HG03039 (cell line): ENCODE measurements around the gene GJD4.

Experiments
- ATAC-seq: cut with Tn5 transposase; IDR thresholded peaks from one replicate; pipeline ENCODE4 v1.9.1; 2021; ENCODE audit warnings: mild to moderate bottlenecking, moderate library complexity; ENCODE audit not compliant: unreplicated experiment

The GJD4 gene

DNA sequence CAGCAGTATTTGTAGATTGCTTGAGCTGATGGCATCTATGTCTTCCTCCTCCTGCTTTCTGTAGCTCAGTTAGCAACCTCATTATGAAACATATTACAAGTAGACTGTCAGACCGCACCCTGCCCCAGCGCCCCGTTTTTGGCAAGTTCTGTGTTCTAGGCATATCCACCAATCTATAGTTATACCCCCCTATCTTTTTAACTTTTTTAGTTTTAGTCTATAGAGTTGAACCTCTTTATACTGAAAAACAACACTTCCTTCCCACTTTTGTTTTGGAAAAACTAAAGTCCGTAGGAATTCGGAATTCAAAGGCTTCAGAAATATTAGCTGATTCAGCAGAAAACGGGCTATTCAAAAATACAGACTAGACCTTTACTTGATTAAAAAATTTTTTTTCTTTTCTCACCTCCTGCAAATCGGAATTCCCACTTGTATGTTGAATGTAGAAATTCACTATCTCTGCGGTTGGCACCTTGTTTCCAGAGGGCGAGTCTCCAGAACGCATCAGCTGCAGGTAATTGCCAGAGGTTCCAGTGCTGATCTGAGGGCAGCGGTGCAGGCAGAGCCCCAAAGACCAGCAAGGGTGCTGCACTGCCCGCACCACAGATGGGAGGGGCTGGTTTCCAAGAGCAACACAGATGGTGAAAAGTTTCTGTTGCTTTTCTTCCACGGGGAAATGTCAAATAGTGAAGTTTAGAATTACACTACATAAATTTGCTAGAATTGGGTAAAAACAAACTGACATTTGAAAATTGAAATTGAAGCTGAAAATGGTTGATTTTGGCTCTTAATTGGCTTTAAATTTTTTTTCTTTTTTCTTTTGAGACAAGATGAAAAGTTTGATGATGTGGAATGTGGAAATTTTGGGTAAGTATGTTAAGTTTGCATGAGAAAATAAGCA lies 39.2 kb downstream of the GJD4 start:
- no peak for ATAC-seq

DNA sequence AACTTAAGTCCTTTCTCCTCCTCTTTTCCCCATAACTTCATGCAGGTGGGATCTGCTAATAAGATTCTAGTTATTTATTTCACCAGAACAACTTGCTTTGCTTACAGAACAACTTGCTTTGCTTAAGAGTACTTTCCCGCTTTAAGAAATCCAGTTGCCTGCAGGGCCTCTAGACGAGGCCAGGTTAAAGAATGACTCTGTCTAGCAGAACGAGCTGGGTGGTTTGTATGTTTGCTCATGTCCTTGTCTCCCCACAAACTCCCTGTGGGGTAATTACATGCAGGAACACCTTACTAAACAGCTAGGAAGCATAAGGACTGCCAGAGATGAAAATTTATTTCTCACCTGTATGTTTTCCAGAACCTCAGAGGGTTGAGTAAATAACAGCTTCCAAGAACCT lies 45.8 kb downstream of the GJD4 start:
- no peak for ATAC-seq

DNA sequence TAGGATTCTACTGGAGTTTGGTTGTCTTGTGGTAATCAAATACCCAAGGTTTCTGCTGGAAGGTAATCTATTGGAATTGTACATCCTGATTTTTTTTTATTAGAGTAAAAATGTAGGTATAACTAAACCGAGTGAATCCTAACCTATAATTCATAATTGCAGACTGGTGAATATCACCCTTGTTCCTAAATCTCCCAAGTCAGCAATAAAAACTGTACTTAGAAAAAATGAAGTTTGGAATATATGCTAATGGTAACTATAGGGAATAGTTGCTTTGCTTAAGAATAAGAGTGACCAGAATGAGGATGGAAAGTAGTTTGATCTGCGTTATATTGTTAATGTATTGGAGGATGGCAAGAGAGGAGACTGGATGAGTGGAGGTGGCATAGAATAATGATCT lies 47.7 kb downstream of the GJD4 start:
- ATAC-seq, result no peak

DNA sequence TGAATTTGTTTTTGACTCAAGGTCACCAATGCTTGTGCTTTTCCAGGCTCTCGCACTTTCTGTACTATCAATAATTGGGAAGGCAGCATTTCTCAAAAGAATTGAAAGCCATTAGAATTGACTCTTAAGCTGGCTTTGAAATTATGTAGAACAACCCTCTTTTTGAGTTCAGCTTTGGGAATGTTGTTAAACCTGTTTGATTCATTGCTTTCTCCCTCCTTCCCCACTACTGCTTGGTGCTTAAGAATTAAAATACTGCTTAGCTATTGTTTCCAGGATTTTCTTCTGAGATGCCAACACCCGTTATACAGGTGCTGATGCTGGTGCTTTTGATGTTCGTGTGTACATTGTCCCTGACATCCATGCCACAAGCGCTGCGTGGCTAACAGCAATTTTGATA lies 52.5 kb downstream of the GJD4 start:
- ATAC-seq, result no peak
